ENCODE results near the gene ZNF148. TPM values are rescaled to one million over a fixed set of nuclear protein-coding genes. Genes with fewer than 3 reads are reported as not detected.

ZNF148 gene
- total RNA-seq, 1 experiment from 2014 or later = 21.5 TPM

- in situ Hi-C loops (cut with HindIII; ENCODE audit: low sequenced_read_pairs) = no loop called here
Measured at GRCh38 chr3:125239266-125239665, 135.9 kb downstream of the ZNF148 start.

GRCh38 chr3:125238759-125239158 lies 136.4 kb downstream of the ZNF148 start:
- in situ Hi-C loops (cut with HindIII; ENCODE audit: low sequenced_read_pairs) = no loop called here
- no peak for DNase-seq (ENCODE audit: low spot score)

More at GRCh38 chr3:125239266-125239665, 135.9 kb downstream of the ZNF148 start:
- no peak for DNase-seq (ENCODE audit: low spot score)

DNA sequence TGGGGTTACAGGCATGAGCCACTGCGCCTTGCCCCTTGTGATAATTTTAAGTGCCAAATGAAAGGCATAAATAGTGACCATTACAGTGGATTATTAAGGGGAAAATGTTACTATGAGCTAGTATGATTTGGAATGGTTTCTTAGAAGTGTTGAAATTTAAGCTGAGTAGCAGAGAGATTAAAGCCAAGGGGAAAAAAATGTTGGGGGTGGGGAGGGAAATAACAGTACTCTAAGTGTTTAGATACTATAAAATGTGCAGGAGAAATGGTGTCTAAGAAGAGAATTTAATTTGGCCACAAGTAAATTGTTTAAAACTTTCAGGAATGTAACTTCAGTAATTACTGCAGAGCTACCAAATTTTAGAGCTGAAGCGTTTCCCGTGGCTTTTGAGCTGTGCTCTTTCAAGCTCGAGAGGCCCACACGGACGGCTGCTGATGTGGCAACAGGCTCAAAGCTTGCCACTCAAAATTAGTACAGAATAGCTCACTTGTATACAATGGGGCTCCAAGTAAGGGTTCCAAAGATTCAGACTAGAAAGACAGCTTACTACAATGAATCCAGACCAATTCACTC lies 138.7 kb downstream of the ZNF148 start:
- no peak for DNase-seq (ENCODE audit: low spot score)
- in situ Hi-C loops (cut with HindIII; ENCODE audit: low sequenced_read_pairs) = no loop called here

DNA sequence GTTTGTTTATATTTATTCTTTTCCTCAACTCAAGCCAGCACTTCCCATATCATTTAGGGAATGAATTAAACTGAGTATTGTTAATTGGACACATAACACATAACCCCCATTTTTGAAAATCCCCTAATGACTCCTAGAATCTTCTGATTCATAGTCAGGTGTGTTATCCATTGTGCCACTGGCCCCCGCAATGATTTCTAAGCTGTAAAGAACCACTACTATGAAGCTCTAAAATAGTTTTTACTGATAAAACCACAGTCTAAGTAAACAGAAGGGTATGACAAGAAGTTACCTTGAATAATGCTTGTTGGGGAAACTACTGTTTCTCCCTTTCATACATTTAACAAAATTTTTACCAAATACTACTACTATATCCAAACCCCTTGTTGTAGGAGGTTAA lies 140.3 kb downstream of the ZNF148 start:
- in situ Hi-C loops (cut with HindIII; ENCODE audit: low sequenced_read_pairs) = no loop called here
- DNase-seq (ENCODE audit: low spot score) = no peak

- in situ Hi-C loops (cut with HindIII; ENCODE audit: low sequenced_read_pairs) = no loop called here
- DNase-seq (ENCODE audit: low spot score) = no peak
Measured at GRCh38 chr3:125232401-125232800, 142.7 kb downstream of the ZNF148 start.

GRCh38 chr3:125231895-125232294 lies 143.2 kb downstream of the ZNF148 start:
- in situ Hi-C loops (cut with HindIII; ENCODE audit: low sequenced_read_pairs) = no loop called here
- DNase-seq (ENCODE audit: low spot score) = no peak

GRCh38 chr3:125229707-125230106 lies 145.4 kb downstream of the ZNF148 start:
- in situ Hi-C loops (cut with HindIII; ENCODE audit: low sequenced_read_pairs) = no loop called here
- no peak for DNase-seq (ENCODE audit: low spot score)

GRCh38 chr3:125229168-125229567 lies 146.0 kb downstream of the ZNF148 start:
- DNase-seq (ENCODE audit: low spot score) = no peak
- in situ Hi-C loops (cut with HindIII; ENCODE audit: low sequenced_read_pairs) = no loop called here

GRCh38 chr3:125221831-125222230 lies 153.3 kb downstream of the ZNF148 start:
- in situ Hi-C loops (cut with HindIII; ENCODE audit: low sequenced_read_pairs) = no loop called here
- no peak for DNase-seq (ENCODE audit: low spot score)

DNA sequence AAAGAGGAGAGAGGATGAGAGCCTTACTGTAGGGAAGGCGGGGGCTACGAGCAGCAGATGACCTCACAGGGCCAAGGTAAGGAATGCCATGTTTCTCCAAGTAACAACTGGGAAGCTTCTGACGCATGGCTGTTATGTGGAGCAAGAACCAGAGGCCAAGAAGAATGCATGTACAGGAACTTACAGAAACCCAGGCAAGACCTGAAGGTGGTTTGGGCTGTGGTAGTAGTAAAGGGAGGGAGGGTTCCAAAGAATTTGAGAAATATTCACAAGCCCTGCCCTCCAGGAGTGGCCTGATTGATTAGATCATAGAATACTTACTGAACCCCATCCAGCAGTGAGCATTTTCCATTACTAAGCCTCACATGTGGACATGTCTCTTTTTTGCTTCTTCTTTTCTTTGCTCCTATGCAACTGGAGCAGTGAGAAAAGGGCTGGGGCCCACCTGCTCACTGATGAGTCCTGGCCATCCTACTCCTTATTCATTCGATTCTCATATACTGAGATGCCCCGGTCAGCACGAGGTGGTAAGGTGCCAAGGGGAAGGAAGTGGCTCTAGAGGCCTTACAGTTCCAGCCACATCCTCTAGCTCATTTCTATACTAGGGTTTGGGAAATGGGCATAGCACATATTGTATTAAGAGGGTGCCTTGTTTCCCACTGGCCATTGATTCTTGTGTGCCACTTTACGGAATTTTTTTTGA lies 154.2 kb downstream of the ZNF148 start:
- no peak for DNase-seq (ENCODE audit: low spot score)
- in situ Hi-C loops (cut with HindIII; ENCODE audit: low sequenced_read_pairs) = no loop called here

DNA sequence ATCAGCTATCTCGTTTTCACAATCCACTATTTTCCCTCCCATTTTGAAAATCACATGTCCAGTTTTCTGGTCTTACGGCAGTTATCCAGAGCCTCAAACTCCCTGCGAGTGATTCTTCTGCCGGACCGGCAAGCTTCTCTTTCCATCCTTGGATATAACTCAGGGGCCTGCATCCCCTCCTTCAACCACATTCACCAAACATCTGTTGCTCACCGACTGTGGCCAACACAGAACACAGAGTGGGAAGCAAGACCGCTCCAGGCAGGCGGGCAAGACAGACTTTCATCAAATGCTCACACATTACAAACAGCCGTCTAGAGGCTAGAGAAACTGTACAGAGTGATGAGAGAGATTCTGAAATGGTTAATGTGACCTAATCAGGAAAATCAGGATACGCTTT lies 154.9 kb downstream of the ZNF148 start:
- no peak for DNase-seq (ENCODE audit: low spot score)
- in situ Hi-C loops (cut with HindIII; ENCODE audit: low sequenced_read_pairs) = no loop called here

GRCh38 chr3:125219261-125219701 lies 155.8 kb downstream of the ZNF148 start:
- no peak for DNase-seq (ENCODE audit: low spot score)
- in situ Hi-C loops (cut with HindIII; ENCODE audit: low sequenced_read_pairs) = no loop called here

DNA sequence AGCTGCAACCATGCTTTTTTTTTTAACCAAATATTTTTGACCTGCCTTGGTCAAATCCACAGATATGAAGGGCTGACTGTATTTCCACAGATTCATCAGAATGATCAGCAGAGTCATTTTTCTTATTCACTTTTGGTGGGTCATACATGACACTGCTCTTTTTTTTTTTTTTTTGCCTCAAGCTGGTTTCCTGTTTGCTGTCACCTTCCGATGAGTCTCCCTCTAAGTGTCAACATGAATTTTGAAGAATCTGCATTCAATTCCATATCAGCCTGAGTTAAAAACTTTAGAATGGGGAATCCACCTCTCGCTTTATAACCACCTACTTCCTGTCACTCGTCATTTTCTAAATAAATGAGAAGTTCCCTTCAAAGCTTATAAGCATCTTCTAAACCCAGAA lies 160.4 kb downstream of the ZNF148 start:
- in situ Hi-C loops (cut with HindIII; ENCODE audit: low sequenced_read_pairs) = no loop called here
- no peak for DNase-seq (ENCODE audit: low spot score)

DNA sequence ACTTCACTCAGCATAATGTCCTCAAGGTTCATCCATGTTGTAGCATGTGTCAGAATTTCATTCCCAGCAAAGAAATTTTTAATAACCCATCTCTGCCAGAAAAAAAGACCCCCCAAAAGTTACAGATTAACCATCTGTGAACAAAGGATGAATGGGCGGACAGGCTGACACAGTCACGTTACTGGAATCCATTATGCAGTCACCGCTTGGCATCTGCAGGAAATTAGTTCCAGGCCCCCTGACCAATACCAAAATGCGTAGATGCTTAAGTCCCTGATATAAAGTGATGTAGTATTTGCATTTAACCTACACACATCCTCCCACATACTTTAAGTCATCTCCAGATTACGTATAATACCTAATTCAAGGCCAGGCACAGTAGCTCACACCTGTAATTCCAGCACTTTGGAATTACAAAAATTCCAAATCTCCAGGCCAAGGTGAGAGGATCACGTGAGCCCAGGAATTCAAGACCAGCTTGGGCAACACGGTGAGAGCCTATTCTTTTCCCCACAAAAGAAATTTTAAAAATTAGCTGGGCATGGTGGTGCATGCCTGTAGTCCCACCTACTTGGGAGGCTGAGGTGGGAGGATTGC lies 161.1 kb downstream of the ZNF148 start:
- no peak for DNase-seq (ENCODE audit: low spot score)
- in situ Hi-C loops (cut with HindIII; ENCODE audit: low sequenced_read_pairs) = no loop called here

DNA sequence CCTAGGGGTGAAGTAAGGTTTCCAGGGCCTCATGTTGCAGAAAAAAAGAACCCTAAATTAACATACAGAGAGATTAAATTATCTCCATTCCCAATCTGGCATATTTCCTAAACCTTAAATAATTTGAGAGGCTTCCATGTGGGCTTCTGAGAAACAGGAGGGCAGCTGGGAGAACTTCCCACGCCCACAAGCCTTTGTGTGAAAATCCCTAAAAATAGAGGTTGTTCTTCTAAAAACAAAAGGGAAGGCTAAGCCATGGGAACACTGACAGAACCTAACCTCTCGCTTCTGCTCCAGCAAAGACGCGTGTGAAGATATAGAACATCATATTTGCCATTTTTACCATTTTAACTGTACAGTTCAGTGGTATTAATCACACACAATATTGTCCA lies 161.8 kb downstream of the ZNF148 start:
- no peak for DNase-seq (ENCODE audit: low spot score)
- in situ Hi-C loops (cut with HindIII; ENCODE audit: low sequenced_read_pairs) = no loop called here

DNA sequence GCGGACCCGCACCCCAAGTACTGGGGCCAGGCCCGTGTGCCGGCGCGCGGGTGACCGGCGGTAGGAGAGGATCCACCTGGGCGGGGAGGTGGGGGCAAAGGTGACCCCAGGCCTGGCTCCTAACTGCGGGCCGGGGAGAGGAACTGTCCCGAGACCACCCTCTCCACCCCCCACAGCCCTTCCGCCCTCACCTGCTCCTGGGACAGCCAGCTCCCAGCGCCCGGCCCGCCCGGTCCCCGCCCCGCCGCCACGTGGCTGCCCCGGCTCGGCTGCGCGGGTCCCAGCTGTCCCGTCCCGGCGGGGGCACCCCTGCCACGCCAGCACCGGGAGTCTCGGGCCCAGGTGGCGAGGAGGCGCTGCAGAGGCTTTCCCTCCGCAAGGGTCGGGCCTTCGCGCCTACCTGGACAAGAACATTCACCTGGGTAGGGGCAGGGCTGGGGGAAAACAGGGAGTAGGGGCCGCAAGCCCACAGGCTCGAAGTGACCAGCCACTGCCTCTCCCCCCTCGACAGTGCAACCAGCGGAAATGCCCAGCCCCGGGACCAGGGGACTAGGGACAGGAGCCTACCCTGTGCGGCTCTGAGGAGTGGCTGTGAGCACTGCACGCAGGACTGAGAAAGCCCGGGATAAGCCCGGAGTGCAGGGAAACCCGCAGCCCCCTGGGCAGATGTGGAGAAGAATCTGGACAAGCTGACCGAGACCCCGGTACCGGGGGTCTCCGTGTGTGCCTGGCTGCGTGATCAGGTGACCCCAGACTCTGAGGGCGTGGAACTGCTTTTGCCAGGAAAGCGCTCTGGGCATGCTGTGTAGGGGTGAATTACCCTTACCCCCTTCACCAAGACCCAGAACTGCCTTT lies 162.4 kb downstream of the ZNF148 start, which contains the start of gene SLC12A8:
TSS of gene SLC12A8 (minus strand) at position 240 of the 855 bp plus-strand sequence. CDS start 1,399 bp downstream, outside the sequence.
- in situ Hi-C loops (cut with HindIII; ENCODE audit: low sequenced_read_pairs) = no loop called here
- no peak for DNase-seq (ENCODE audit: low spot score)

DNA sequence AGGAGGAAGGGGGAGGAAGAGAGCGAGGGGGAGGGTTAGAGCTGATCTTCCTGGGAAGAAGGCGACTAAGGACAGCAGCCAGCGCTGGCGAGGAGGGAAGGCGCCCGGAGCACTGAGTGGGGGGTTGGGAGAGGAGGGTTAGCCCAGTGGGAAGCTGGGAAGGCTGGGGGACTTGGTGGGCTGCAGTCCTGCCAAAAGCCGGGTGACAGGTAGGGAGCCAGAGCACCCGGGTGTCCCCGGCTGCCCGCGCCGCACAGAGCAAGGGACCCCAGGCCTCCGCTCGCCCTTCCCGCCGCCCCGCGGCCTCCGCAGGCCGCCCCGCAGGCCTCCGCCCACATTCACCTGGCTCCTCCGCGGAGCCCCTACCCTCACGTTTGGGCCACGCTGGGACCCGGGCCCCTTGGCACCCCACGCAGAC lies 163.0 kb downstream of the ZNF148 start:
- no peak for DNase-seq (ENCODE audit: low spot score)
- in situ Hi-C loops (cut with HindIII; ENCODE audit: low sequenced_read_pairs) = no loop called here

DNA sequence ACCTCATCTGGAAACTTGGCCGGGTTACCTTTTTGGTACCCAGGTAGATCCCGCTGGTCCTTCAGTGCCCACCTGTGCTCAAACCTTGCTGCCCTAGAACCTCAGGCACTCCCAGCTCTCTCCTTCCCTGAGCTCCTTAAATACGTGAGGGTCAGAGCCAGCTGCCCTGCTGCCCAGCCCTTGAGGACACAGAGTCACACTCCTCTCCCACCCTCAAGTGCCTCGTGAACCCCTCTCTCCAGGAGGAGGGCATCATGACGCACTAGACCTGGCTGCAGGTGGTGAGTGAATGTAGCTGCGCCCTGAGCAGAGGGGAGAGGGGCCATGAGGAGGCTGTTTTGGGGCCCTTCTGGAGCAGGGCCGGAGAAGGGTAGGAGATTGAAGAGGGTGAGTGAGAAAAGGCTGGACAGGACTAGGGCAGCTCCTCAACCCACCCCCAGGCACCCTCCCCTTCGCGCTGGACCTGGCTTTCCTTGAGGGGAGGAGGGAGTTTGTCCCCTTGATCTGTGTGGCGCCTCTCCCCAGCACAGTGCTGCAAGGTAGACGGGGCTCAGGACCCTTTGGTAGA lies 163.5 kb downstream of the ZNF148 start:
- in situ Hi-C loops (cut with HindIII; ENCODE audit: low sequenced_read_pairs) = no loop called here
- DNase-seq (ENCODE audit: low spot score) = no peak

DNA sequence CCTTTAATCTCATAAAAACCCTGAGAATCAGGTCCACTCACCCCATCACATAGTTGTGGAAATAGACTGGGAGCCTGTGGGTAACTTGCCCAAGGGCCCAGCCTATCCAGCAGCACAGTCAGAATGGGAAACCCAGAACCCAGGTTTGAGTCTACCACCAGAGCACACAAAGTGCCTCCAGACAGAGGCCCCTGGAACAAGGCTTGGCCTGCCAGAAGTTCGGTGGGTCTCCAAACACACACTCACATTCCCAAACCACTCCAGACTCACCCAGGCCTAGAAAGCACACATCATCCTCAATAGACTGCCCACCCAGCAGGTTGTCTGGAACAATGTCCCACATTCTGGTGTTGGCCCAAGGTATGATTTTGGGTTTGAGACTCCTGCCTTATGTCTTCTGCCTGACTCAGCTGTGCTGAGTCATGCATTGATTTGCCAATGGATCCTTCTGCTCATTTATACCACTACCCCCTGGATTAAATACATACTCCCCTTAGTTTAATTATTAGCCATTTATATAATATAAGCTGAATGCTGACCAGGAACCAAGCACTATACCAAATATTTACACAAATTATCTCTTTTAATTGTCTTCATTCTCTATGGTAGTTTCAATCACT lies 167.1 kb downstream of the ZNF148 start:
- no peak for DNase-seq (ENCODE audit: low spot score)
- in situ Hi-C loops (cut with HindIII; ENCODE audit: low sequenced_read_pairs) = no loop called here
